K562 (cell line): ENCODE results near the gene PTK7. TPM values are rescaled to one million over a fixed set of nuclear protein-coding genes. Genes with fewer than 3 reads are reported as not detected.
A peak's percentile ranks its signal among the peaks of the same experiment; 100 is the strongest.

ENCODE experiments used
- C11orf30 ChIP-seq: fragments of 450-650 bp; IDR thresholded peaks from 2 replicates; pipeline ENCODE4 v1.6.1; 2016; ENCODE audit warnings: low read depth, mild to moderate bottlenecking
- CC2D1A ChIP-seq: fragments of 450-650 bp; IDR thresholded peaks from 2 replicates; pipeline ENCODE4 v1.6.1; 2017; ENCODE audit warnings: mild to moderate bottlenecking
- CHD1 ChIP-seq: fragments of 200-600 bp; sonication (generic); IDR thresholded peaks from one replicate; pipeline ENCODE4 v1.6.1; 2012; ENCODE audit warnings: mild to moderate bottlenecking, moderate library complexity, low read length, inconsistent platforms
- GABPA ChIP-seq: fragments of 200-800 bp; sonication (Bioruptor generic); conservative IDR thresholded peaks from 2 replicates; pipeline ENCODE4 v1.6.1; 2016; ENCODE audit warnings: low read depth, missing genetic modification characterization, missing compliant biosample characterization
- MAZ ChIP-seq, 2 experiments: fragments of 450-650 bp in 1 of 2; sonication (generic) in 1 of 2; formaldehyde crosslinking; IDR thresholded peaks in 1 of 2; conservative IDR thresholded peaks in 1 of 2; 2 replicates each; pipeline versions ENCODE4 v1.4.0 to v1.5.0; 2020; ENCODE audit warnings: mild to moderate bottlenecking in 1 of 2, missing genetic modification reagents in 1 of 2
- MTA3 ChIP-seq: fragments of 450-650 bp; formaldehyde crosslinking; IDR thresholded peaks from 2 replicates; pipeline ENCODE4 v1.6.1; 2017; ENCODE audit warnings: mild to moderate bottlenecking, borderline replicate concordance
- NCOA2 ChIP-seq, 2 experiments: fragments of 450-650 bp; IDR thresholded peaks; 2 replicates each; pipeline ENCODE4 v1.6.1; 2018; ENCODE audit warnings: mild to moderate bottlenecking in 2 of 2, moderate library complexity in 1 of 2; ENCODE audit not compliant: partially characterized antibody in 2 of 2
- NCOR1 ChIP-seq: fragments of 450-650 bp; IDR thresholded peaks from 2 replicates; pipeline ENCODE4 v1.6.1; 2016; ENCODE audit warnings: mild to moderate bottlenecking, moderate library complexity
- PHTF2 ChIP-seq: fragments of 250-450 bp; sonication (Bioruptor Pico); IDR thresholded peaks from 2 replicates; pipeline ENCODE4 v1.5.0; 2021; ENCODE audit warnings: mild to moderate bottlenecking
- SMARCA4 ChIP-seq: fragments of 450-650 bp; IDR thresholded peaks from 2 replicates; pipeline ENCODE4 v1.6.1; 2016
- TAL1 ChIP-seq: fragments of 450-650 bp; IDR thresholded peaks from 2 replicates; pipeline ENCODE4 v1.6.1; 2016; ENCODE audit warnings: mild to moderate bottlenecking
- ZKSCAN8 ChIP-seq: fragments of 200-800 bp; sonication (Bioruptor generic); IDR thresholded peaks from 2 replicates; pipeline ENCODE4 v1.6.1; 2016; ENCODE audit warnings: missing genetic modification characterization, missing compliant biosample characterization
- ZNF668 ChIP-seq: fragments of 250-450 bp; sonication (Bioruptor Pico); IDR thresholded peaks from 2 replicates; pipeline ENCODE4 v1.8.0; 2022; ENCODE audit warnings: mild to moderate bottlenecking, inconsistent platforms
- ZSCAN32 ChIP-seq: fragments of 450-650 bp; formaldehyde crosslinking; IDR thresholded peaks from 2 replicates; pipeline ENCODE4 v1.4.0; 2020; ENCODE audit warnings: mild to moderate bottlenecking, moderate library complexity
- polyA plus RNA-seq, 8 experiments: library from polyadenylated mRNA; depleted of rRNA in 4 of 8; stranded (reverse) in 5 of 8; unstranded in 3 of 8; fragments of >200 nt; fragmentation: Nextera tagmentation in 2 of 8; fragmentation: Illumina TruSeq in 1 of 8; extraction: Ambion mirVana in 2 of 8; extraction: Trizol in 1 of 8; gene quantifications; 2 replicates each; pipeline versions ENCODE4 v1.2.1 to v1.2.3, GENCODE V29; 2011 to 2014; ENCODE audit warnings: inconsistent platforms in 1 of 8, missing spikeins in 1 of 8
- total RNA-seq, 7 experiments: library from RNA; depleted of rRNA in 6 of 7; stranded (reverse); fragments of >200 nt in 6 of 7; fragmentation: Illumina TruSeq in 2 of 7; extraction: Trizol in 2 of 7; gene quantifications; 2 replicates each; pipeline versions ENCODE4 v1.2.1 to v1.2.3, GENCODE V29; 2011 to 2021; ENCODE audit warnings: low replicate concordance in 1 of 7
- TF ChIP-seq, protein P1 (sequence below): fragments of 150-350 bp; IDR thresholded peaks from 2 replicates; pipeline ENCODE4 v1.6.1; 2014; ENCODE audit warnings: low read depth, mild to moderate bottlenecking, low read length, borderline replicate concordance
- TF ChIP-seq, protein P2 (sequence below): sonication (generic); formaldehyde crosslinking; IDR thresholded peaks from 2 replicates; pipeline ENCODE4 v1.4.0; 2020; ENCODE audit warnings: mild to moderate bottlenecking, missing genetic modification reagents
- TF ChIP-seq, protein P3 (sequence below): fragments of 250-450 bp; sonication (Bioruptor Pico); IDR thresholded peaks from 2 replicates; pipeline ENCODE4 v1.8.0; 2022; ENCODE audit warnings: moderate library complexity, mild to moderate bottlenecking, inconsistent platforms
- TF ChIP-seq, protein P4 (sequence below): fragments of 450-650 bp; IDR thresholded peaks from 2 replicates; pipeline ENCODE4 v1.6.1; 2017; ENCODE audit warnings: mild to moderate bottlenecking, moderate library complexity
- TF ChIP-seq, protein P5 (sequence below): fragments of 450-650 bp; IDR thresholded peaks from one replicate; pipeline ENCODE4 v1.6.1; 2018; ENCODE audit warnings: mild to moderate bottlenecking, moderate library complexity; ENCODE audit not compliant: partially characterized antibody
- TF ChIP-seq, protein P6 (sequence below): fragments of 250-450 bp; sonication (Bioruptor Pico); IDR thresholded peaks from 2 replicates; pipeline ENCODE4 v1.4.0; 2020; ENCODE audit warnings: mild to moderate bottlenecking, moderate library complexity

The PTK7 gene
- total and polyA plus RNA-seq, 9 of the 15 experiments (the other 6 are each of a cell fraction or from before 2014, with no cell fraction given) = 0.20 to 6.8 (median 4.2) TPM

DNA sequence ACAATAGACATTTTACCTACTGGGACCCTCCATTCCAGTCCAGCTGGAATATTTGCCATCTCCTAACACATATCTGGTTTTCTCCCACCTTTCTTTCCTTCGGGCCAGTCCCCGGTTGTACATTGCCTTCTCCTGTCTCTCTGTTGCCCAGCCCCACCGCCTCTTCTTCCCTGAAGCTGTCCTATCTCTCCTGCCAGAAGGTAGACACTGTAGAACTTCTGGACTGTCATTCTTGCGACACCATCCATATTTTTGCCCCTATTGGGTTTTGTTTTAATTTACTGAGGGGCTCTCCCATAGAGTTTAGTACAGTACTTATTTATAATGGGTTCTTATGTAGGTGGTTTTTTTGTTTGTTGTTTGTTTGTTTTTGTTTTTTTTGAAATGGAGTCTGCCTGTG lies 4.9 kb downstream of the PTK7 start (continued):
- no peak for TF ChIP-seq ZKSCAN8 (CRISPR knock-in tag)
- TF ChIP-seq MAZ (CRISPR knock-in tag; conservative IDR thresholded peaks at IDR 0.05 in 1 of 2, IDR thresholded peaks at IDR 0.05 in 1 of 2) = no peak
- TF ChIP-seq PHTF2 = no peak
- TF ChIP-seq C11orf30 = no peak
- no peak for TF ChIP-seq CC2D1A
- TF ChIP-seq NCOR1 = peak; percentile 44; the same call in 1 of the 2 replicates
- TF ChIP-seq ZNF668 (CRISPR knock-in tag) = no peak
- TF ChIP-seq MTA3 = no peak
- TF ChIP-seq GABPA (tag) = no peak
- TF ChIP-seq, protein P1, sequence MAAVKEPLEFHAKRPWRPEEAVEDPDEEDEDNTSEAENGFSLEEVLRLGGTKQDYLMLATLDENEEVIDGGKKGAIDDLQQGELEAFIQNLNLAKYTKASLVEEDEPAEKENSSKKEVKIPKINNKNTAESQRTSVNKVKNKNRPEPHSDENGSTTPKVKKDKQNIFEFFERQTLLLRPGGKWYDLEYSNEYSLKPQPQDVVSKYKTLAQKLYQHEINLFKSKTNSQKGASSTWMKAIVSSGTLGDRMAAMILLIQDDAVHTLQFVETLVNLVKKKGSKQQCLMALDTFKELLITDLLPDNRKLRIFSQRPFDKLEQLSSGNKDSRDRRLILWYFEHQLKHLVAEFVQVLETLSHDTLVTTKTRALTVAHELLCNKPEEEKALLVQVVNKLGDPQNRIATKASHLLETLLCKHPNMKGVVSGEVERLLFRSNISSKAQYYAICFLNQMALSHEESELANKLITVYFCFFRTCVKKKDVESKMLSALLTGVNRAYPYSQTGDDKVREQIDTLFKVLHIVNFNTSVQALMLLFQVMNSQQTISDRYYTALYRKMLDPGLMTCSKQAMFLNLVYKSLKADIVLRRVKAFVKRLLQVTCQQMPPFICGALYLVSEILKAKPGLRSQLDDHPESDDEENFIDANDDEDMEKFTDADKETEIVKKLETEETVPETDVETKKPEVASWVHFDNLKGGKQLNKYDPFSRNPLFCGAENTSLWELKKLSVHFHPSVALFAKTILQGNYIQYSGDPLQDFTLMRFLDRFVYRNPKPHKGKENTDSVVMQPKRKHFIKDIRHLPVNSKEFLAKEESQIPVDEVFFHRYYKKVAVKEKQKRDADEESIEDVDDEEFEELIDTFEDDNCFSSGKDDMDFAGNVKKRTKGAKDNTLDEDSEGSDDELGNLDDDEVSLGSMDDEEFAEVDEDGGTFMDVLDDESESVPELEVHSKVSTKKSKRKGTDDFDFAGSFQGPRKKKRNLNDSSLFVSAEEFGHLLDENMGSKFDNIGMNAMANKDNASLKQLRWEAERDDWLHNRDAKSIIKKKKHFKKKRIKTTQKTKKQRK = no peak
- no peak for TF ChIP-seq NCOA2 (IDR thresholded peaks at IDR 0.05; ENCODE audit: partially characterized antibody in 2 of 2)
- no peak for TF ChIP-seq ZSCAN32 (CRISPR knock-in tag)
- TF ChIP-seq SMARCA4 = peak; percentile 64
- TF ChIP-seq, protein P2, sequence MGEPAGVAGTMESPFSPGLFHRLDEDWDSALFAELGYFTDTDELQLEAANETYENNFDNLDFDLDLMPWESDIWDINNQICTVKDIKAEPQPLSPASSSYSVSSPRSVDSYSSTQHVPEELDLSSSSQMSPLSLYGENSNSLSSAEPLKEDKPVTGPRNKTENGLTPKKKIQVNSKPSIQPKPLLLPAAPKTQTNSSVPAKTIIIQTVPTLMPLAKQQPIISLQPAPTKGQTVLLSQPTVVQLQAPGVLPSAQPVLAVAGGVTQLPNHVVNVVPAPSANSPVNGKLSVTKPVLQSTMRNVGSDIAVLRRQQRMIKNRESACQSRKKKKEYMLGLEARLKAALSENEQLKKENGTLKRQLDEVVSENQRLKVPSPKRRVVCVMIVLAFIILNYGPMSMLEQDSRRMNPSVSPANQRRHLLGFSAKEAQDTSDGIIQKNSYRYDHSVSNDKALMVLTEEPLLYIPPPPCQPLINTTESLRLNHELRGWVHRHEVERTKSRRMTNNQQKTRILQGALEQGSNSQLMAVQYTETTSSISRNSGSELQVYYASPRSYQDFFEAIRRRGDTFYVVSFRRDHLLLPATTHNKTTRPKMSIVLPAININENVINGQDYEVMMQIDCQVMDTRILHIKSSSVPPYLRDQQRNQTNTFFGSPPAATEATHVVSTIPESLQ (CRISPR knock-in tag) = no peak
- TF ChIP-seq, protein P3, sequence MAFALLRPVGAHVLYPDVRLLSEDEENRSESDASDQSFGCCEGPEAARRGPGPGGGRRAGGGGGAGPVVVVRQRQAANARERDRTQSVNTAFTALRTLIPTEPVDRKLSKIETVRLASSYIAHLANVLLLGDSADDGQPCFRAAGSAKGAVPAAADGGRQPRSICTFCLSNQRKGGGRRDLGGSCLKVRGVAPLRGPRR = no peak
- TF ChIP-seq, protein P4, sequence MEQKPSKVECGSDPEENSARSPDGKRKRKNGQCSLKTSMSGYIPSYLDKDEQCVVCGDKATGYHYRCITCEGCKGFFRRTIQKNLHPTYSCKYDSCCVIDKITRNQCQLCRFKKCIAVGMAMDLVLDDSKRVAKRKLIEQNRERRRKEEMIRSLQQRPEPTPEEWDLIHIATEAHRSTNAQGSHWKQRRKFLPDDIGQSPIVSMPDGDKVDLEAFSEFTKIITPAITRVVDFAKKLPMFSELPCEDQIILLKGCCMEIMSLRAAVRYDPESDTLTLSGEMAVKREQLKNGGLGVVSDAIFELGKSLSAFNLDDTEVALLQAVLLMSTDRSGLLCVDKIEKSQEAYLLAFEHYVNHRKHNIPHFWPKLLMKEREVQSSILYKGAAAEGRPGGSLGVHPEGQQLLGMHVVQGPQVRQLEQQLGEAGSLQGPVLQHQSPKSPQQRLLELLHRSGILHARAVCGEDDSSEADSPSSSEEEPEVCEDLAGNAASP = no peak
- TF ChIP-seq, protein P5, sequence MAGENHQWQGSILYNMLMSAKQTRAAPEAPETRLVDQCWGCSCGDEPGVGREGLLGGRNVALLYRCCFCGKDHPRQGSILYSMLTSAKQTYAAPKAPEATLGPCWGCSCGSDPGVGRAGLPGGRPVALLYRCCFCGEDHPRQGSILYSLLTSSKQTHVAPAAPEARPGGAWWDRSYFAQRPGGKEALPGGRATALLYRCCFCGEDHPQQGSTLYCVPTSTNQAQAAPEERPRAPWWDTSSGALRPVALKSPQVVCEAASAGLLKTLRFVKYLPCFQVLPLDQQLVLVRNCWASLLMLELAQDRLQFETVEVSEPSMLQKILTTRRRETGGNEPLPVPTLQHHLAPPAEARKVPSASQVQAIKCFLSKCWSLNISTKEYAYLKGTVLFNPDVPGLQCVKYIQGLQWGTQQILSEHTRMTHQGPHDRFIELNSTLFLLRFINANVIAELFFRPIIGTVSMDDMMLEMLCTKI = no peak
- TF ChIP-seq, protein P6, sequence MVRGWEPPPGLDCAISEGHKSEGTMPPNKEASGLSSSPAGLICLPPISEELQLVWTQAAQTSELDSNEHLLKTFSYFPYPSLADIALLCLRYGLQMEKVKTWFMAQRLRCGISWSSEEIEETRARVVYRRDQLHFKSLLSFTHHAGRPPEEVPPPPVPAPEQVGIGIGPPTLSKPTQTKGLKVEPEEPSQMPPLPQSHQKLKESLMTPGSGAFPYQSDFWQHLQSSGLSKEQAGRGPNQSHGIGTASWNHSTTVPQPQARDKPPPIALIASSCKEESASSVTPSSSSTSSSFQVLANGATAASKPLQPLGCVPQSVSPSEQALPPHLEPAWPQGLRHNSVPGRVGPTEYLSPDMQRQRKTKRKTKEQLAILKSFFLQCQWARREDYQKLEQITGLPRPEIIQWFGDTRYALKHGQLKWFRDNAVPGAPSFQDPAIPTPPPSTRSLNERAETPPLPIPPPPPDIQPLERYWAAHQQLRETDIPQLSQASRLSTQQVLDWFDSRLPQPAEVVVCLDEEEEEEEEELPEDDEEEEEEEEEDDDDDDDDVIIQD (CRISPR knock-in tag) = no peak
- TF ChIP-seq TAL1 = peak; percentile 72
- TF ChIP-seq CHD1 = no peak
